ENCODE results near the gene ATP2C2. TPM values are rescaled to one million over a fixed set of nuclear protein-coding genes. Genes with fewer than 3 reads are reported as not detected.

The ATP2C2 gene
- total RNA-seq, 4 donors from 2014 or later: 138 to 3,342 (median 155) TPM

GRCh38 chr16:84459941-84460405, 91.6 kb downstream of the ATP2C2 start:
- peaks cover 0 to 16% (median 0%) of the 10 kb centered on the region in 4 donors for H3K36me3 ChIP-seq
- in situ Hi-C loops (cut with MboI; ENCODE audit: low pct_ligation_motif_present in 1 of 4, low pct_unique_long_range_greater_than_20kb in 1 of 4, low sequenced_read_pairs in 3 of 4): no loop called here
- 81% methylated on average over 14 of the region's 14 CpGs; no CpG with 5 or more reads in 1 of the 2 donors for WGBS, 2 donors (ENCODE audit: low coverage in 1 of 2)

GRCh38 chr16:84460406-84461028, 92.2 kb downstream of the ATP2C2 start:
- Histone ChIP-seq H3K27ac (no peak overlapping the region), H3K36me3 (peaks cover 0 to 16% (median 0%) of the 10 kb centered on the region in 4 donors), H3K4me1 (no peaks in the 10 kb centered on the region), H3K4me3 (no peak overlapping the region), H3K9me3 (no peaks in the 10 kb centered on the region), H3K27me3 (no peaks in the 10 kb centered on the region)
- no peak for DNase-seq
- intact Hi-C loops (cut with DNase I; ENCODE audit: low total_unique reads) (no loop called here), in situ Hi-C loops (cut with MboI; ENCODE audit: low pct_ligation_motif_present in 1 of 4, low pct_unique_long_range_greater_than_20kb in 1 of 4, low sequenced_read_pairs in 3 of 4) (no loop called here)
- TF ChIP-seq EP300 (IDR thresholded peaks at IDR 0.05; ENCODE audit: low read depth) (no peak), POLR2AphosphoS5 (IDR thresholded peaks at IDR 0.05) (no peak), POLR2A (IDR thresholded peaks at IDR 0.05) (no peak), CTCF (IDR thresholded peaks at IDR 0.05) (no peak)
- 80% methylated on average over 20 of the region's 20 CpGs; no CpG with 5 or more reads in 1 of the 2 donors for WGBS, 2 donors (ENCODE audit: low coverage in 1 of 2)

More at GRCh38 chr16:84459941-84460405, 91.6 kb downstream of the ATP2C2 start:
- H3K9me3 ChIP-seq: no peaks in the 10 kb centered on the region
- no peak for DNase-seq
- TF ChIP-seq POLR2AphosphoS5 (IDR thresholded peaks at IDR 0.05) (no peak), POLR2A (IDR thresholded peaks at IDR 0.05) (no peak)
- H3K27me3 ChIP-seq: no peaks in the 10 kb centered on the region
- H3K4me1 ChIP-seq: no peaks in the 10 kb centered on the region
- intact Hi-C loops (cut with DNase I; ENCODE audit: low total_unique reads): no loop called here
- H3K27ac ChIP-seq: no peak overlapping the region
- no peak overlapping the region for H3K4me3 ChIP-seq

- no peak overlapping the region for H3K27ac ChIP-seq
- DNase-seq: no peak
- H3K4me1 ChIP-seq: no peaks in the 10 kb centered on the region
- H3K27me3 ChIP-seq: no peaks in the 10 kb centered on the region
- TF ChIP-seq POLR2A (IDR thresholded peaks at IDR 0.05) (no peak), POLR2AphosphoS5 (IDR thresholded peaks at IDR 0.05) (no peak), EP300 (IDR thresholded peaks at IDR 0.05; ENCODE audit: low read depth) (no peak), CTCF (IDR thresholded peaks at IDR 0.05) (no peak)
- H3K9me3 ChIP-seq: no peaks in the 10 kb centered on the region
- in situ Hi-C loops (cut with MboI; ENCODE audit: low pct_ligation_motif_present in 1 of 4, low pct_unique_long_range_greater_than_20kb in 1 of 4, low sequenced_read_pairs in 3 of 4) (no loop called here), intact Hi-C loops (cut with DNase I; ENCODE audit: low total_unique reads) (no loop called here)
- 74% methylated on average over 8 of the region's 8 CpGs; no CpG with 5 or more reads in 1 of the 2 donors for WGBS, 2 donors (ENCODE audit: low coverage in 1 of 2)
- no peak overlapping the region for H3K4me3 ChIP-seq
- H3K36me3 ChIP-seq: peaks cover 0 to 16% (median 0%) of the 10 kb centered on the region in 4 donors
Observed at GRCh38 chr16:84461029-84461412, 92.7 kb downstream of the ATP2C2 start.

- in situ Hi-C loops (cut with MboI; ENCODE audit: low pct_ligation_motif_present in 1 of 4, low pct_unique_long_range_greater_than_20kb in 1 of 4, low sequenced_read_pairs in 3 of 4) (no loop called here), intact Hi-C loops (cut with DNase I; ENCODE audit: low total_unique reads) (no loop called here)
- Histone ChIP-seq H3K27me3 (no peaks in the 10 kb centered on the region), H3K9me3 (no peaks in the 10 kb centered on the region), H3K4me1 (no peaks in the 10 kb centered on the region), H3K27ac (no peak overlapping the region), H3K36me3 (peaks cover 0 to 16% (median 0%) of the 10 kb centered on the region in 4 donors), H3K4me3 (no peak overlapping the region)
- no peak for TF ChIP-seq POLR2A (IDR thresholded peaks at IDR 0.05)
- no peak for TF ChIP-seq POLR2AphosphoS5 (IDR thresholded peaks at IDR 0.05)
- no peak for TF ChIP-seq CTCF (IDR thresholded peaks at IDR 0.05)
- TF ChIP-seq EP300 (IDR thresholded peaks at IDR 0.05; ENCODE audit: low read depth): no peak
- WGBS, 2 donors (ENCODE audit: low coverage in 1 of 2): 90 to 96% methylated on average over 3 to 30 of the region's 30 CpGs
- no peak for DNase-seq
Observed at GRCh38 chr16:84461413-84462295, 93.3 kb downstream of the ATP2C2 start.
